Measurements from ENCODE around the gene PLXNA4.

Gene PLXNA4

DNA sequence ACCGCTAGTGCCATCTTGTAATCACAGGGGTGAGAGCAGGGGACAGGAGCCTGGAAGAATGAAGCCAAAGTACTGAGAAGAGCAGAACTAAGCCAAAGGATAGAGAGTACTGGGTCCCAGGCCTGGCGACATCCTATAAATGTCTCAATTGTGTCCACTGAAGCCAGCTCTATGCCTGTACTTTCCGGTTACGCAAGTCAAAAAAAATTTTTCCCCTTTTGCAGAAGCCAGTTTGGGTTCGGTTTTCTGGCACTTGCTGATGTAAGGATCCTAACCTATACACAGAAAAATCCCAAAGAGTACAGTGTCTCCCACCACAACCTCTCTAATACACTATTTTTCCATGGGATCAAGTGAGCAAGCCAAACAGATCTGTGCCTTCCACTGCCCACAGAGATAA lies 61.1 kb downstream of the PLXNA4 start:
- ChIA-PET CTCF (interaction anchor here (0.6 to 1.6 kb wide), 3 partner anchors 62 to 610 kb away, joined by 3 to 7 read pairs (median 4); no protein-coding TSS in a partner anchor), POLR2A (no interaction called here)
- Histone ChIP-seq H3K4me1 (ENCODE audit: control insufficient read depth, insufficient read depth, low read length) (no peaks in the 10 kb centered on the region), H3K4me3 (ENCODE audit: low read depth, low read length) (no peak overlapping the region), H3K9me3 (ENCODE audit: control insufficient read depth, insufficient read depth, low read depth, low read length) (no peaks in the 10 kb centered on the region), H3K27ac (ENCODE audit: extremely low read depth, low read depth, low read length) (no peak overlapping the region), H3K36me3 (ENCODE audit: control insufficient read depth in 2 of 2, insufficient read depth in 1 of 2, low read length in 2 of 2) (no peaks in the 10 kb centered on the region)
- TF ChIP-seq ZIC2 (tag by site-specific recombination; IDR thresholded peaks at IDR 0.05) (no peak), ZSCAN16 (tag by site-specific recombination; IDR thresholded peaks at IDR 0.05) (no peak), ZNF311 (tag by site-specific recombination; IDR thresholded peaks at IDR 0.05; ENCODE audit: borderline replicate concordance) (no peak), ZNF248 (tag by site-specific recombination; IDR thresholded peaks at IDR 0.05) (no peak), ZNF623 (tag by site-specific recombination; IDR thresholded peaks at IDR 0.05) (no peak), ZNF157 (tag by site-specific recombination; IDR thresholded peaks at IDR 0.05) (no peak), OVOL3 (tag by site-specific recombination; IDR thresholded peaks at IDR 0.05) (no peak), ZNF23 (tag by site-specific recombination; IDR thresholded peaks at IDR 0.05; ENCODE audit: borderline replicate concordance) (no peak), ZBTB48 (tag by site-specific recombination; IDR thresholded peaks at IDR 0.05) (no peak), ZNF785 (tag by site-specific recombination; IDR thresholded peaks at IDR 0.05) (no peak), WT1 (tag by site-specific recombination; IDR thresholded peaks at IDR 0.05) (no peak), ZNF548 (tag by site-specific recombination; IDR thresholded peaks at IDR 0.05) (no peak), ZEB2 (tag by site-specific recombination; IDR thresholded peaks at IDR 0.05) (no peak), ZNF404 (tag by site-specific recombination; IDR thresholded peaks at IDR 0.05) (no peak), TRIM28 (IDR thresholded peaks at IDR 0.05; ENCODE audit: borderline replicate concordance, low read length) (no peak), ZXDB (tag by site-specific recombination; IDR thresholded peaks at IDR 0.05) (no peak)
- TF ChIP-seq, protein P1, sequence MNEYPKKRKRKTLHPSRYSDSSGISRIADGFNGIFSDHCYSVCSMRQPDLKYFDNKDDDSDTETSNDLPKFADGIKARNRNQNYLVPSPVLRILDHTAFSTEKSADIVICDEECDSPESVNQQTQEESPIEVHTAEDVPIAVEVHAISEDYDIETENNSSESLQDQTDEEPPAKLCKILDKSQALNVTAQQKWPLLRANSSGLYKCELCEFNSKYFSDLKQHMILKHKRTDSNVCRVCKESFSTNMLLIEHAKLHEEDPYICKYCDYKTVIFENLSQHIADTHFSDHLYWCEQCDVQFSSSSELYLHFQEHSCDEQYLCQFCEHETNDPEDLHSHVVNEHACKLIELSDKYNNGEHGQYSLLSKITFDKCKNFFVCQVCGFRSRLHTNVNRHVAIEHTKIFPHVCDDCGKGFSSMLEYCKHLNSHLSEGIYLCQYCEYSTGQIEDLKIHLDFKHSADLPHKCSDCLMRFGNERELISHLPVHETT (tag by site-specific recombination; IDR thresholded peaks at IDR 0.05): no peak

DNA sequence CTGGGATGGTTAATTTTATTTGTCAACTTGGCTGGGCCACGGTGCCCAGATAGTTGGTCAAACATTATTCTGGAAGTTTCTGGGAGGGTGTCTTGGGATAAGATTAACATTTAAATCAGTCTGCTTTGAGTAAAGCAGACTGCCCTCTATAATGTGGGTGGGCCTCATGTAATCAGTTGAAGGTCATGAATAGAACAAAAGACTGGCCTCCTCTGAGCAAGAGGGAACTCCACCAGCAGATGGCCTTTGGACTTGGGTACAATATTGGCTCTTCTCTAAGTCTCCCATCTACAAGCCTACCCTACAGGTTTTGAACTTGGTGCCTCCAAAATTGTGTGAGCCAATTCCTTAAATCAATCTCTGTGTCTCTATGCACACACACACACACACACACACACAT lies 61.8 kb downstream of the PLXNA4 start:
- POLR2A ChIA-PET: no interaction called here
- H3K4me3 ChIP-seq (ENCODE audit: low read depth, low read length): no peak overlapping the region
- TF ChIP-seq ZNF10 (tag by site-specific recombination; IDR thresholded peaks at IDR 0.05) (peak; percentile 98), ZNF747 (tag by site-specific recombination; IDR thresholded peaks at IDR 0.05) (no peak)

GRCh38 chr7:132511921-132512320 lies 64.3 kb downstream of the PLXNA4 start:
- POLR2A ChIA-PET: no interaction called here
- Histone ChIP-seq H3K4me1 (ENCODE audit: control insufficient read depth, insufficient read depth, low read length) (no peaks in the 10 kb centered on the region), H3K36me3 (ENCODE audit: control insufficient read depth in 2 of 2, insufficient read depth in 1 of 2, low read length in 2 of 2) (no peaks in the 10 kb centered on the region), H3K9me3 (ENCODE audit: control insufficient read depth, insufficient read depth, low read depth, low read length) (no peaks in the 10 kb centered on the region), H3K27ac (ENCODE audit: extremely low read depth, low read depth, low read length) (no peak overlapping the region), H3K4me3 (ENCODE audit: low read depth, low read length) (no peak overlapping the region)
- CTCF ChIA-PET: interaction anchor here (0.5 kb wide), 1 partner anchor 612 kb away, joined by 3 read pairs; no protein-coding TSS in a partner anchor
- TF ChIP-seq ZNF214 (tag by site-specific recombination; IDR thresholded peaks at IDR 0.05; ENCODE audit: borderline replicate concordance) (no peak), ZNF211 (tag by site-specific recombination; IDR thresholded peaks at IDR 0.05; ENCODE audit: low read depth) (no peak), SCRT2 (tag by site-specific recombination; IDR thresholded peaks at IDR 0.05) (no peak), ZNF555 (tag by site-specific recombination; conservative IDR thresholded peaks at IDR 0.05) (no peak)
- TF ChIP-seq, protein P2, sequence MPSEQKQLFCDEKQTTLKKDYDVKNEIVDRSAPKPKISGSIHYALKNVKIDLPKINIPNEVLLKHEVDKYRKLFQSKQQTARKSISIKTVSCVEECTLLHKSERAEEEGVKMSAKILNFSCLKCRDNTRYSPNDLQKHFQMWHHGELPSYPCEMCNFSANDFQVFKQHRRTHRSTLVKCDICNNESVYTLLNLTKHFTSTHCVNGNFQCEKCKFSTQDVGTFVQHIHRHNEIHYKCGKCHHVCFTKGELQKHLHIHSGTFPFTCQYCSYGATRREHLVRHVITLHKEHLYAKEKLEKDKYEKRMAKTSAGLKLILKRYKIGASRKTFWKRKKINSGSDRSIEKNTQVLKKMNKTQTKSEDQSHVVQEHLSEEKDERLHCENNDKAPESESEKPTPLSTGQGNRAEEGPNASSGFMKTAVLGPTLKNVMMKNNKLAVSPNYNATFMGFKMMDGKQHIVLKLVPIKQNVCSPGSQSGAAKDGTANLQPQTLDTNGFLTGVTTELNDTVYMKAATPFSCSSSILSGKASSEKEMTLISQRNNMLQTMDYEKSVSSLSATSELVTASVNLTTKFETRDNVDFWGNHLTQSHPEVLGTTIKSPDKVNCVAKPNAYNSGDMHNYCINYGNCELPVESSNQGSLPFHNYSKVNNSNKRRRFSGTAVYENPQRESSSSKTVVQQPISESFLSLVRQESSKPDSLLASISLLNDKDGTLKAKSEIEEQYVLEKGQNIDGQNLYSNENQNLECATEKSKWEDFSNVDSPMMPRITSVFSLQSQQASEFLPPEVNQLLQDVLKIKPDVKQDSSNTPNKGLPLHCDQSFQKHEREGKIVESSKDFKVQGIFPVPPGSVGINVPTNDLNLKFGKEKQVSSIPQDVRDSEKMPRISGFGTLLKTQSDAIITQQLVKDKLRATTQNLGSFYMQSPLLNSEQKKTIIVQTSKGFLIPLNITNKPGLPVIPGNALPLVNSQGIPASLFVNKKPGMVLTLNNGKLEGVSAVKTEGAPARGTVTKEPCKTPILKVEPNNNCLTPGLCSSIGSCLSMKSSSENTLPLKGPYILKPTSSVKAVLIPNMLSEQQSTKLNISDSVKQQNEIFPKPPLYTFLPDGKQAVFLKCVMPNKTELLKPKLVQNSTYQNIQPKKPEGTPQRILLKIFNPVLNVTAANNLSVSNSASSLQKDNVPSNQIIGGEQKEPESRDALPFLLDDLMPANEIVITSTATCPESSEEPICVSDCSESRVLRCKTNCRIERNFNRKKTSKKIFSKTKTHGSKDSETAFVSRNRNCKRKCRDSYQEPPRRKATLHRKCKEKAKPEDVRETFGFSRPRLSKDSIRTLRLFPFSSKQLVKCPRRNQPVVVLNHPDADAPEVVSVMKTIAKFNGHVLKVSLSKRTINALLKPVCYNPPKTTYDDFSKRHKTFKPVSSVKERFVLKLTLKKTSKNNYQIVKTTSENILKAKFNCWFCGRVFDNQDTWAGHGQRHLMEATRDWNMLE (tag by site-specific recombination; conservative IDR thresholded peaks at IDR 0.05; ENCODE audit: low read depth): no peak
- TF ChIP-seq, protein P3, sequence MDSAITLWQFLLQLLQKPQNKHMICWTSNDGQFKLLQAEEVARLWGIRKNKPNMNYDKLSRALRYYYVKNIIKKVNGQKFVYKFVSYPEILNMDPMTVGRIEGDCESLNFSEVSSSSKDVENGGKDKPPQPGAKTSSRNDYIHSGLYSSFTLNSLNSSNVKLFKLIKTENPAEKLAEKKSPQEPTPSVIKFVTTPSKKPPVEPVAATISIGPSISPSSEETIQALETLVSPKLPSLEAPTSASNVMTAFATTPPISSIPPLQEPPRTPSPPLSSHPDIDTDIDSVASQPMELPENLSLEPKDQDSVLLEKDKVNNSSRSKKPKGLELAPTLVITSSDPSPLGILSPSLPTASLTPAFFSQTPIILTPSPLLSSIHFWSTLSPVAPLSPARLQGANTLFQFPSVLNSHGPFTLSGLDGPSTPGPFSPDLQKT (IDR thresholded peaks at IDR 0.05; ENCODE audit: borderline replicate concordance, low read depth, low read length): no peak
- TF ChIP-seq, protein P4, sequence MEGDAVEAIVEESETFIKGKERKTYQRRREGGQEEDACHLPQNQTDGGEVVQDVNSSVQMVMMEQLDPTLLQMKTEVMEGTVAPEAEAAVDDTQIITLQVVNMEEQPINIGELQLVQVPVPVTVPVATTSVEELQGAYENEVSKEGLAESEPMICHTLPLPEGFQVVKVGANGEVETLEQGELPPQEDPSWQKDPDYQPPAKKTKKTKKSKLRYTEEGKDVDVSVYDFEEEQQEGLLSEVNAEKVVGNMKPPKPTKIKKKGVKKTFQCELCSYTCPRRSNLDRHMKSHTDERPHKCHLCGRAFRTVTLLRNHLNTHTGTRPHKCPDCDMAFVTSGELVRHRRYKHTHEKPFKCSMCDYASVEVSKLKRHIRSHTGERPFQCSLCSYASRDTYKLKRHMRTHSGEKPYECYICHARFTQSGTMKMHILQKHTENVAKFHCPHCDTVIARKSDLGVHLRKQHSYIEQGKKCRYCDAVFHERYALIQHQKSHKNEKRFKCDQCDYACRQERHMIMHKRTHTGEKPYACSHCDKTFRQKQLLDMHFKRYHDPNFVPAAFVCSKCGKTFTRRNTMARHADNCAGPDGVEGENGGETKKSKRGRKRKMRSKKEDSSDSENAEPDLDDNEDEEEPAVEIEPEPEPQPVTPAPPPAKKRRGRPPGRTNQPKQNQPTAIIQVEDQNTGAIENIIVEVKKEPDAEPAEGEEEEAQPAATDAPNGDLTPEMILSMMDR (tag by site-specific recombination; IDR thresholded peaks at IDR 0.05): no peak

More for the DNA sequence above, 61.8 kb downstream of the PLXNA4 start:
- Histone ChIP-seq H3K36me3 (ENCODE audit: control insufficient read depth in 2 of 2, insufficient read depth in 1 of 2, low read length in 2 of 2) (no peaks in the 10 kb centered on the region), H3K4me1 (ENCODE audit: control insufficient read depth, insufficient read depth, low read length) (no peaks in the 10 kb centered on the region), H3K27ac (ENCODE audit: extremely low read depth, low read depth, low read length) (no peak overlapping the region), H3K9me3 (ENCODE audit: control insufficient read depth, insufficient read depth, low read depth, low read length) (no peaks in the 10 kb centered on the region)
- CTCF ChIA-PET: interaction anchor here (0.6 kb wide), 1 partner anchor 609 kb away, joined by 3 read pairs; no protein-coding TSS in a partner anchor

Data from HEK293 (cell line).